ENCODE results near the gene OR10A4.
"Not testable (repeated sequence)": the region's sequence is repeated elsewhere in the genome, so short reads cannot be mapped to it uniquely, and the experiment has no call there.

DNA sequence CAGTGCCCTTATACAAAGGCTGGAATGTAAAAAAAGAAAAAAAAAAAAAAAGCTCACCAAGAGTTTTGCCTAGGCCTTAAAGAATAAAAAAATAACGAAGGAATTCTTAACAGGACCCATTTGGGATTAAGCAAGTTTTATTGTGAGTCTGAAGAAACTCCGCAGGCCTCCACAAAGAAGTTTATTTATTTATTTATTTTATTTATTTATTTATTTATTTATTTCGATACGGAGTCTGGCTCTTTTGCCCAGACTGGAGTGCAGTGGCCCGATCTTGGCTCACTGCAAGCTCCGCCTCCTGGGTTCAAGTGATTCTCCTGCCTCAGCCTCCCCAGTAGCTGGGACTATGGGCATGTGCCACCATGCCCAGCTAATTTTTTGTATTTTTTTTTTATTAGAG, 21.6 kb upstream of the OR10A4 start:
- TF ChIP-seq, protein P1, sequence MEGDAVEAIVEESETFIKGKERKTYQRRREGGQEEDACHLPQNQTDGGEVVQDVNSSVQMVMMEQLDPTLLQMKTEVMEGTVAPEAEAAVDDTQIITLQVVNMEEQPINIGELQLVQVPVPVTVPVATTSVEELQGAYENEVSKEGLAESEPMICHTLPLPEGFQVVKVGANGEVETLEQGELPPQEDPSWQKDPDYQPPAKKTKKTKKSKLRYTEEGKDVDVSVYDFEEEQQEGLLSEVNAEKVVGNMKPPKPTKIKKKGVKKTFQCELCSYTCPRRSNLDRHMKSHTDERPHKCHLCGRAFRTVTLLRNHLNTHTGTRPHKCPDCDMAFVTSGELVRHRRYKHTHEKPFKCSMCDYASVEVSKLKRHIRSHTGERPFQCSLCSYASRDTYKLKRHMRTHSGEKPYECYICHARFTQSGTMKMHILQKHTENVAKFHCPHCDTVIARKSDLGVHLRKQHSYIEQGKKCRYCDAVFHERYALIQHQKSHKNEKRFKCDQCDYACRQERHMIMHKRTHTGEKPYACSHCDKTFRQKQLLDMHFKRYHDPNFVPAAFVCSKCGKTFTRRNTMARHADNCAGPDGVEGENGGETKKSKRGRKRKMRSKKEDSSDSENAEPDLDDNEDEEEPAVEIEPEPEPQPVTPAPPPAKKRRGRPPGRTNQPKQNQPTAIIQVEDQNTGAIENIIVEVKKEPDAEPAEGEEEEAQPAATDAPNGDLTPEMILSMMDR (IDR thresholded peaks at IDR 0.05): not testable (repeated sequence)
- not testable (repeated sequence) for TF ChIP-seq EP300 (IDR thresholded peaks at IDR 0.05)

All from tibial nerve (tissue), 4 donors.